Transverse colon (tissue), 3 donors: ENCODE data around the gene CRHBP.

ENCODE experiments used
- EP300 ChIP-seq: sonication (generic); formaldehyde crosslinking; IDR thresholded peaks from one replicate; pipeline ENCODE4 v1.6.1; 2017; ENCODE audit warnings: antibody characterized with exemption, low read depth
- POLR2AphosphoS5 ChIP-seq, 3 donors: sonication (generic); formaldehyde crosslinking; IDR thresholded peaks; one replicate each; pipeline ENCODE4 v1.6.1; 2016; ENCODE audit warnings: antibody characterized with exemption in 3 of 3

DNA sequence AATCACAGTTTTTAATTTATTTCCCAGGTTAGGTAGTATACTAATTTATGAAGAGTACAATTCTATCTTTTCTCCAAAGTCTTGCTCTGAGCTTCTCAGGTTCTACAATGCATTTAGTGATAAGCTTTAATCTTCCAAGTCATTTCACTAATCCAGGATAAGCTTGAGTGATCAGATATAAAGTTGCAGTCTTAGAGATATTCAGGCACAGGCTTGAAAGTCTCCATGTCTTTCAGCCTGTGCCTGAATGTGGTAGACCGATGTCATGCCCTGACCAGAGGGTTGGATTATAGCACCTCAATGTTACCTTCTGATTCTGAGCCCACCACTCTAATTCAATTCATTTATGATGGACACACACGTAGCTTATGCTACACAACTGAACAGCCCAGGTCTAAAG, 3.2 kb downstream of the CRHBP start:
- TF ChIP-seq EP300 (no peak), POLR2AphosphoS5 (IDR thresholded peaks at IDR 0.05) (no peak)
